NB4 (cell line): ENCODE measurements around the gene GNG13.

Source experiments
- DNase-seq: peaks from one replicate; pipeline ENCODE4 v3.0.0; 2010; ENCODE audit warnings: low read depth
- H3K4me3 ChIP-seq: one replicate; pipeline ENCODE4 v1.5.1; 2011; ENCODE audit warnings: mild to moderate bottlenecking, low read depth, low read length, moderate library complexity
- CTCF ChIP-seq: IDR thresholded peaks from one replicate; pipeline ENCODE4 v1.5.1; 2012; ENCODE audit warnings: low read depth, low read length
- MAX ChIP-seq: IDR thresholded peaks from 2 replicates; pipeline ENCODE4 v1.6.1; 2011; ENCODE audit warnings: low read depth, low read length
- MYC ChIP-seq: IDR thresholded peaks from 2 replicates; pipeline ENCODE4 v1.6.1; 2011; ENCODE audit warnings: low read depth, low read length
- POLR2A ChIP-seq: IDR thresholded peaks from 2 replicates; pipeline ENCODE4 v1.6.1; 2011; ENCODE audit warnings: mild to moderate bottlenecking; ENCODE audit not compliant: insufficient read length; ENCODE audit errors: extremely low read depth

The GNG13 gene

GRCh38 chr16:818132-818531 is 17.6 kb upstream of the GNG13 start:
- H3K4me3 ChIP-seq, result no peak overlapping the region
- DNase-seq, result no peak
- no peak for TF ChIP-seq CTCF
- no peak for TF ChIP-seq MAX
- TF ChIP-seq POLR2A, result no peak
- TF ChIP-seq MYC, result no peak

- H3K4me3 ChIP-seq, result no peak overlapping the region
- TF ChIP-seq MAX, result no peak
- no peak for TF ChIP-seq MYC
- TF ChIP-seq CTCF, result no peak
- TF ChIP-seq POLR2A, result no peak
- no peak for DNase-seq
Measured at GRCh38 chr16:817001-817906, 16.7 kb upstream of the GNG13 start.

GRCh38 chr16:815861-816260 is 15.3 kb upstream of the GNG13 start:
- TF ChIP-seq MAX, result no peak
- no peak for TF ChIP-seq CTCF
- no peak for TF ChIP-seq POLR2A
- TF ChIP-seq MYC, result no peak
- DNase-seq, result no peak
- H3K4me3 ChIP-seq, result no peak overlapping the region

- no peak for DNase-seq
- no peak for TF ChIP-seq MAX
- no peak for TF ChIP-seq POLR2A
- TF ChIP-seq MYC, result no peak
Measured at GRCh38 chr16:814974-815373, 14.4 kb upstream of the GNG13 start.

GRCh38 chr16:813916-814412 is 13.4 kb upstream of the GNG13 start:
- H3K4me3 ChIP-seq, result no peak overlapping the region
- DNase-seq, result no peak
- TF ChIP-seq MAX (no peak), POLR2A (no peak), CTCF (no peak), MYC (no peak)

More at GRCh38 chr16:814974-815373, 14.4 kb upstream of the GNG13 start:
- no peak overlapping the region for H3K4me3 ChIP-seq
